IMR-90 (cell line): ENCODE data around the gene EML5. TPM values are rescaled to one million over a fixed set of nuclear protein-coding genes. Genes with fewer than 3 reads are reported as not detected.
A peak's percentile ranks its signal among the peaks of the same experiment; 100 is the strongest.

Source experiments
- ATAC-seq: fragments of 200-7000 bp; cut with Tn5 transposase; 2 replicates; pipeline ENCODE4 v1.9.1; 2020; ENCODE audit warnings: low read depth, mild to moderate bottlenecking, moderate library complexity
- BruUV-seq: library from RNA; stranded (reverse); fragments of 400-500 nt; replicated peaks from 2 replicates; lab custom pipeline; 2021; lab: Mats Ljungman, UMichigan
- CTCF ChIA-PET: fragments of 300-600 bp; formaldehyde crosslinking; extraction: SDS; loops from one replicate; lab custom pipeline; 2021; ENCODE audit warnings: antibody characterized with exemption; lab: Yijun Ruan, JAX
- POLR2A ChIA-PET: fragments of 300-600 bp; sonication (Branson Sonifier 250); formaldehyde crosslinking; loops from one replicate; lab custom pipeline; 2022; ENCODE audit warnings: antibody characterized with exemption; ENCODE audit not compliant: unreplicated experiment; lab: Charles Lee
- DNase-seq: peaks from one replicate; pipeline ENCODE4 v3.0.0; 2013
- H2AFZ ChIP-seq: replicated peaks from 2 replicates; pipeline ENCODE3; 2013; ENCODE audit warnings: low read length, mild to moderate bottlenecking; ENCODE audit not compliant: poor library complexity
- H2AK5ac ChIP-seq: 2 replicates; pipeline ENCODE4 v1.6.1; 2013; ENCODE audit warnings: low read depth, low read length, inconsistent platforms
- H2AK9ac ChIP-seq: replicated peaks from 2 replicates; pipeline ENCODE3; 2013; ENCODE audit warnings: mild to moderate bottlenecking, low read depth, low read length, moderate library complexity; ENCODE audit not compliant: poor library complexity
- H2BK120ac ChIP-seq: 2 replicates; pipeline ENCODE4 v1.6.1; 2013; ENCODE audit warnings: low read depth, low read length, inconsistent platforms
- H2BK15ac ChIP-seq: 3 replicates; pipeline ENCODE4 v1.6.1; 2013; ENCODE audit warnings: low read depth, low read length, inconsistent platforms
- H2BK20ac ChIP-seq: 2 replicates; pipeline ENCODE4 v1.6.1; 2013; ENCODE audit warnings: low read depth, mild to moderate bottlenecking, inconsistent platforms, low read length, moderate library complexity
- H2BK5ac ChIP-seq: 2 replicates; pipeline ENCODE4 v1.6.1; 2013; ENCODE audit warnings: mild to moderate bottlenecking, low read depth, low read length, inconsistent platforms; ENCODE audit not compliant: poor library complexity, severe bottlenecking
- H3K14ac ChIP-seq: replicated peaks from 2 replicates; pipeline ENCODE4 v1.6.1; 2013; ENCODE audit warnings: low read depth, low read length, inconsistent platforms
- H3K18ac ChIP-seq: 2 replicates; pipeline ENCODE4 v1.6.1; 2013; ENCODE audit warnings: low read depth, low read length, control low read depth
- H3K23ac ChIP-seq: 2 replicates; pipeline ENCODE4 v1.6.1; 2013; ENCODE audit warnings: low read depth, low read length, inconsistent platforms
- H3K27ac ChIP-seq: 2 replicates; pipeline ENCODE4 v1.5.1; 2013; ENCODE audit warnings: mild to moderate bottlenecking, control low read depth, low read length; ENCODE audit not compliant: insufficient read depth
- H3K27me3 ChIP-seq: 2 replicates; pipeline ENCODE4 v1.6.1; 2013; ENCODE audit warnings: low read length; ENCODE audit not compliant: control insufficient read depth, insufficient read depth
- H3K36me3 ChIP-seq: 2 replicates; pipeline ENCODE4 v1.6.1; 2013; ENCODE audit warnings: low read length, mixed read lengths; ENCODE audit not compliant: control insufficient read depth, insufficient read depth
- H3K4ac ChIP-seq: 2 replicates; pipeline ENCODE4 v1.6.1; 2013; ENCODE audit warnings: low read depth, low read length, inconsistent platforms
- H3K4me1 ChIP-seq: 2 replicates; pipeline ENCODE4 v1.6.1; 2013; ENCODE audit warnings: low read length, mixed read lengths; ENCODE audit not compliant: control insufficient read depth, insufficient read depth
- H3K4me2 ChIP-seq: 2 replicates; pipeline ENCODE4 v1.6.1; 2013; ENCODE audit warnings: low read depth, mild to moderate bottlenecking, control low read depth, low read length, moderate library complexity
- H3K4me3 ChIP-seq: 2 replicates; pipeline ENCODE4 v1.5.1; 2013; ENCODE audit warnings: low read depth, mild to moderate bottlenecking, control low read depth, low read length, moderate library complexity; ENCODE audit not compliant: insufficient read depth
- H3K56ac ChIP-seq: 2 replicates; pipeline ENCODE4 v1.6.1; 2013; ENCODE audit warnings: low read length, inconsistent platforms; ENCODE audit not compliant: insufficient read depth; ENCODE audit errors: extremely low read depth
- H3K79me1 ChIP-seq, 2 experiments: 2 replicates each; pipeline ENCODE4 v1.6.1; 2013; ENCODE audit warnings: low read length in 2 of 2, inconsistent platforms in 1 of 2, low read depth in 1 of 2
- H3K9ac ChIP-seq: 2 replicates; pipeline ENCODE4 v1.6.1; 2013; ENCODE audit warnings: low read depth, low read length, control low read depth
- H3K9me1 ChIP-seq: 2 replicates; pipeline ENCODE4 v1.6.1; 2013; ENCODE audit warnings: low read length, inconsistent platforms; ENCODE audit not compliant: insufficient read depth
- H3K9me3 ChIP-seq: 2 replicates; pipeline ENCODE4 v1.6.1; 2013; ENCODE audit warnings: low read length; ENCODE audit not compliant: control insufficient read depth, insufficient read depth
- H4K20me1 ChIP-seq: 2 replicates; pipeline ENCODE4 v1.6.1; 2013; ENCODE audit warnings: low read length, inconsistent platforms; ENCODE audit not compliant: insufficient read depth
- H4K5ac ChIP-seq: 2 replicates; pipeline ENCODE4 v1.6.1; 2013; ENCODE audit warnings: mild to moderate bottlenecking, low read depth, low read length, control low read depth
- H4K8ac ChIP-seq, 2 experiments: 2 replicates each; pipeline ENCODE4 v1.6.1; 2013; ENCODE audit warnings: low read depth in 2 of 2, low read length in 2 of 2, control low read depth in 1 of 2, inconsistent platforms in 1 of 2
- H4K91ac ChIP-seq: 2 replicates; pipeline ENCODE4 v1.6.1; 2013; ENCODE audit warnings: low read depth, low read length, inconsistent platforms; ENCODE audit not compliant: insufficient read depth
- CHD1 ChIP-seq: IDR thresholded peaks from 2 replicates; pipeline ENCODE4 v1.6.1; 2012; ENCODE audit warnings: low read depth, low read length, improper control_type of control experiment
- ELK1 ChIP-seq: fragments of 150-350 bp; IDR thresholded peaks from 2 replicates; pipeline ENCODE4 v1.6.1; 2016; ENCODE audit warnings: low read depth, mild to moderate bottlenecking, low read length, moderate library complexity, borderline replicate concordance
- FOS ChIP-seq: fragments of 150-350 bp; IDR thresholded peaks from 2 replicates; pipeline ENCODE4 v1.6.1; 2016; ENCODE audit warnings: low read depth, low read length
- MAFK ChIP-seq: IDR thresholded peaks from 2 replicates; pipeline ENCODE4 v1.6.1; 2012; ENCODE audit warnings: low read depth, low read length, improper control_type of control experiment
- MAZ ChIP-seq: IDR thresholded peaks from 2 replicates; pipeline ENCODE4 v1.6.1; 2012; ENCODE audit warnings: low read depth, mild to moderate bottlenecking, low read length, improper control_type of control experiment, moderate library complexity, borderline replicate concordance
- MXI1 ChIP-seq: IDR thresholded peaks from 2 replicates; pipeline ENCODE4 v1.6.1; 2012; ENCODE audit warnings: low read depth, mild to moderate bottlenecking, low read length, moderate library complexity, borderline replicate concordance
- NFE2L2 ChIP-seq: fragments of 150-350 bp; IDR thresholded peaks from 2 replicates; pipeline ENCODE4 v1.6.1; 2016; ENCODE audit warnings: low read depth, mild to moderate bottlenecking, low read length
- POLR2A ChIP-seq: IDR thresholded peaks from 2 replicates; pipeline ENCODE4 v1.6.1; 2012; ENCODE audit warnings: mild to moderate bottlenecking, low read depth, low read length
- RAD21 ChIP-seq: IDR thresholded peaks from 2 replicates; pipeline ENCODE4 v1.6.1; 2012; ENCODE audit warnings: low read length, improper control_type of control experiment
- RFX5 ChIP-seq: IDR thresholded peaks from 2 replicates; pipeline ENCODE4 v1.8.0; 2012; ENCODE audit warnings: low read depth, mild to moderate bottlenecking, low read length, moderate library complexity
- SMC3 ChIP-seq: fragments of 150-350 bp; IDR thresholded peaks from 2 replicates; pipeline ENCODE4 v1.6.1; 2016; ENCODE audit warnings: low read depth, mild to moderate bottlenecking, antibody characterized with exemption, low read length, moderate library complexity
- WGBS, 2 experiments: methylation state at CpG; one replicate each; pipeline versions ENCODE4 v1.1.5 to v1.1.7; 2013; ENCODE audit warnings: missing lambda C conversion rate in 2 of 2; ENCODE audit not compliant: insufficient read length in 1 of 2; ENCODE audit errors: extremely low coverage in 2 of 2; 5-methylcytosine and 5-hydroxymethylcytosine counted together
- dilution Hi-C: fragments of 300-500 bp; cut with HindIII; formaldehyde crosslinking; loops from one replicate; pipeline ENCODE4 v1.14.3; 2018; ENCODE audit warnings: low sequenced_read_pairs; ENCODE audit not compliant: unreplicated experiment
- in situ Hi-C: fragments of 300-500 bp; cut with MboI; formaldehyde crosslinking; loops from 3 replicates; pipeline ENCODE4 v1.14.3; 2019; ENCODE audit warnings: low sequenced_read_pairs, inconsistent platforms, mixed read lengths
- intact Hi-C: fragments of 100-400 bp; cut with micrococcal nuclease; formaldehyde crosslinking; loops from 2 replicates; pipeline ENCODE4 v1.10.0; 2022
- polyA plus RNA-seq, 3 experiments: library from polyadenylated mRNA; depleted of rRNA; stranded (reverse); fragments of >200 nt; gene quantifications; 2 replicates each; pipeline ENCODE4 v1.2.3, GENCODE V29; 2012; ENCODE audit warnings: low replicate concordance in 1 of 3
- total RNA-seq: library from RNA; depleted of rRNA; stranded (reverse); fragments of >200 nt; gene quantifications from 2 replicates; pipeline ENCODE4 v1.2.3, GENCODE V29; 2012
- TF ChIP-seq, protein P1 (sequence below): conservative IDR thresholded peaks from 2 replicates; pipeline ENCODE4 v1.5.1; 2012; ENCODE audit warnings: mild to moderate bottlenecking, low read depth, low read length, improper control_type of control experiment

EML5 gene
- total and polyA plus RNA-seq, 2 of the 4 experiments (the other 2 are of a cell fraction), result 8.1 to 22.2 TPM

DNA sequence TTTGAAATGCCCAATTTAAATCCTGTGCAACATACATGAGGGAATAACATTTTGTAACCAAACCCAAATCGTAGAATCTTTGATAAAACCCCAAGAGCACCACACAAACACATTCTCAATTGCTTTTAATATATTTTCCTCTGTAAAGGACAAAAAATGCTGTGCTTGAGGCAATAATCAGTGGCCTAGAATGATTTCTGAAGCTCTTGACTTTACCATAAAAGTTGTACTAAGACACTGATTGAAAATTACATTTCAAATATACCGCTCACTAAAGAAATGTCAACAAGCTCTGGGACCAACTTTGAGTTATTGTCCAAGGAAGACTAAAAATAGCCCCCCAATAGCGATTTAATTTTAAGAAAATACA, 1.5 kb downstream of the EML5 start:
- H2AFZ ChIP-seq, result no peak overlapping the region
- H3K9me1 ChIP-seq, result peaks cover 3% of the 10 kb centered on the region; the same call in 1 of the 2 replicates
- H3K9ac ChIP-seq, result peak overlapping the region; percentile 16; the same call in 1 of the 2 replicates
- WGBS, 2 experiments, result no CpG with 5 or more reads among the region's 3 CpGs
- H3K23ac ChIP-seq, result peak overlapping the region; percentile 13; the same call in 1 of the 2 replicates
- H2AK5ac ChIP-seq, result no peak overlapping the region
- no peaks in the 10 kb centered on the region for H3K9me3 ChIP-seq
- H4K5ac ChIP-seq, result no peak overlapping the region
- peak overlapping the region; percentile 91; the same call in 1 of the 2 replicates for H3K4me3 ChIP-seq
- peak overlapping the region; percentile 75 for H2BK5ac ChIP-seq
- H4K91ac ChIP-seq, result no peak overlapping the region
- no peak overlapping the region for H3K27ac ChIP-seq
- no peak overlapping the region for H3K18ac ChIP-seq
- no peaks in the 10 kb centered on the region for H4K20me1 ChIP-seq
- ChIA-PET CTCF (interaction anchor here (0.5 to 1.4 kb wide), 2 partner anchors 123 to 232 kb away, joined by 5 to 8 read pairs; no protein-coding TSS in a partner anchor), POLR2A (no interaction called here)
- H3K4ac ChIP-seq, result no peak overlapping the region
- H4K8ac ChIP-seq, result no peak overlapping the region
- H3K27me3 ChIP-seq, result no peaks in the 10 kb centered on the region; the same call in 1 of the 2 replicates
- H3K56ac ChIP-seq, result no peak overlapping the region
- no peaks in the 10 kb centered on the region for H3K36me3 ChIP-seq
- BruUV-seq, result no TSS peak
- H2BK120ac ChIP-seq, result no peak overlapping the region
- H3K4me1 ChIP-seq, result peaks cover 1% of the 10 kb centered on the region; the same call in 1 of the 2 replicates
- H3K79me1 ChIP-seq, result peaks cover 0 to 24% of the 10 kb centered on the region in 2 experiments; a peak in 2 of 4 replicates
- dilution Hi-C loops (no loop called here), intact Hi-C loops (loop anchor here (1.0 to 2.0 kb wide), 2 partner anchors 26 to 124 kb away; no protein-coding TSS in a partner anchor), in situ Hi-C loops (no loop called here)
- DNase-seq (no peak), ATAC-seq (no peak)
- no peak for TF ChIP-seq MXI1
- TF ChIP-seq ELK1, result no peak
- no peak for TF ChIP-seq CHD1
- TF ChIP-seq FOS, result no peak
- TF ChIP-seq MAZ, result no peak
- TF ChIP-seq MAFK, result no peak
- TF ChIP-seq NFE2L2, result no peak
- no peak for TF ChIP-seq POLR2A
- TF ChIP-seq, protein P1, sequence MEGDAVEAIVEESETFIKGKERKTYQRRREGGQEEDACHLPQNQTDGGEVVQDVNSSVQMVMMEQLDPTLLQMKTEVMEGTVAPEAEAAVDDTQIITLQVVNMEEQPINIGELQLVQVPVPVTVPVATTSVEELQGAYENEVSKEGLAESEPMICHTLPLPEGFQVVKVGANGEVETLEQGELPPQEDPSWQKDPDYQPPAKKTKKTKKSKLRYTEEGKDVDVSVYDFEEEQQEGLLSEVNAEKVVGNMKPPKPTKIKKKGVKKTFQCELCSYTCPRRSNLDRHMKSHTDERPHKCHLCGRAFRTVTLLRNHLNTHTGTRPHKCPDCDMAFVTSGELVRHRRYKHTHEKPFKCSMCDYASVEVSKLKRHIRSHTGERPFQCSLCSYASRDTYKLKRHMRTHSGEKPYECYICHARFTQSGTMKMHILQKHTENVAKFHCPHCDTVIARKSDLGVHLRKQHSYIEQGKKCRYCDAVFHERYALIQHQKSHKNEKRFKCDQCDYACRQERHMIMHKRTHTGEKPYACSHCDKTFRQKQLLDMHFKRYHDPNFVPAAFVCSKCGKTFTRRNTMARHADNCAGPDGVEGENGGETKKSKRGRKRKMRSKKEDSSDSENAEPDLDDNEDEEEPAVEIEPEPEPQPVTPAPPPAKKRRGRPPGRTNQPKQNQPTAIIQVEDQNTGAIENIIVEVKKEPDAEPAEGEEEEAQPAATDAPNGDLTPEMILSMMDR, result no peak
- no peak for TF ChIP-seq RFX5
- TF ChIP-seq SMC3, result no peak
- no peak for TF ChIP-seq RAD21
- no peak overlapping the region for H2AK9ac ChIP-seq
- no peak overlapping the region for H2BK20ac ChIP-seq
- H3K14ac ChIP-seq, result no peak overlapping the region; the same call in 1 of the 2 replicates
- peak overlapping the region; percentile 76; the same call in 1 of the 2 replicates for H3K4me2 ChIP-seq
- H2BK15ac ChIP-seq, result no peak overlapping the region
